Stimulated activated CD8-positive, alpha-beta memory T cell treated with anti-CD3 and anti-CD28 coated beads, Interleukin-12 subunit alpha, Interleukin-12 subunit beta, amount 100 ng/mL, for 1 hour (primary cell): Measurements from ENCODE around the gene PARD3.

Source experiments
- DNase-seq: peaks from one replicate; pipeline ENCODE4 v3.0.0-alpha.2; 2020; ENCODE audit warnings: low read depth

PARD3 gene

DNA sequence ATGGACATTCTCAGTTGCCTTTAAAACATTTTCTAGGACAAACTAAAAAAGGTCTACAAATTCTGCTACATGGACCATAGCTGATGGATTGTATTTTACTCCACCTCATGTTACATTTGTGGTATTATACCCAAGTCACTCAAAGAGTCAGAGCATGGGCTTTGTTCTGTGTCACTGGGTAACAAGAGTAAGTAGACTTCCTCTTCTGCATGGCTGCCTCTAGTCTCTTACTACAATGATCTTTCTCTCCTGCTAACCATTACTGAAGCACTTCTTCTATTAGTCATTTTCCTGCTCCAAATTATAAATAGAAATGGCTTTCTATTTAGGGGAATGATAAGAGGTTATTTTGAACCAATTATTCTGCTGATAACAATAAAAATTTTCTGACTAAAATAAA lies 753.3 kb downstream of the PARD3 start:
- no peak for DNase-seq
